H1 (cell line): ENCODE results near the gene B4GALT7. TPM values are rescaled to one million over a fixed set of nuclear protein-coding genes. Genes with fewer than 3 reads are reported as not detected.

ENCODE experiments used
- CTCF ChIA-PET: fragments of 300-600 bp; sonication (Branson Sonifier 250); formaldehyde crosslinking; loops from one replicate; lab custom pipeline; 2021; ENCODE audit not compliant: partially characterized antibody; lab: Charles Lee
- POLR2A ChIA-PET: fragments of 300-600 bp; sonication (Branson Sonifier 250); formaldehyde crosslinking; loops from one replicate; lab custom pipeline; 2021; ENCODE audit warnings: inconsistent platforms; ENCODE audit not compliant: partially characterized antibody; lab: Charles Lee
- DNase-seq, 2 experiments: peaks; one replicate each; pipeline versions ENCODE4 v3.0.0 to v3.0.0-alpha.2; 2010 to 2022; ENCODE audit warnings: low spot score in 2 of 2, low read depth in 1 of 2, mixed read lengths in 1 of 2
- FAIRE-seq: peaks from 2 replicates; lab custom pipeline; 2011; peaks lifted over from hg19 to GRCh38; lab: Jason Lieb, UNC
- H2AFZ ChIP-seq: 2 replicates; pipeline ENCODE4 v1.8.1; 2012; ENCODE audit warnings: low read length, inconsistent platforms
- H2AK5ac ChIP-seq: 2 replicates; pipeline ENCODE4 v1.6.1; 2013; ENCODE audit warnings: low read depth, low read length
- H2BK120ac ChIP-seq: replicated peaks from 2 replicates; pipeline ENCODE3; 2013; ENCODE audit warnings: low read depth, low read length, inconsistent platforms
- H2BK12ac ChIP-seq: 2 replicates; pipeline ENCODE4 v1.6.1; 2013; ENCODE audit warnings: low read depth, low read length
- H2BK15ac ChIP-seq: 2 replicates; pipeline ENCODE4 v1.6.1; 2013; ENCODE audit warnings: low read length
- H2BK20ac ChIP-seq: 2 replicates; pipeline ENCODE4 v1.6.1; 2013; ENCODE audit warnings: low read length
- H2BK5ac ChIP-seq: 2 replicates; pipeline ENCODE4 v1.6.1; 2013; ENCODE audit warnings: low read depth, low read length
- H3K14ac ChIP-seq: 2 replicates; pipeline ENCODE4 v1.6.1; 2013; ENCODE audit warnings: inconsistent platforms; ENCODE audit not compliant: insufficient read length
- H3K18ac ChIP-seq: 2 replicates; pipeline ENCODE4 v1.6.1; 2013; ENCODE audit warnings: low read length; ENCODE audit errors: extremely low read depth
- H3K23ac ChIP-seq: 2 replicates; pipeline ENCODE4 v1.6.1; 2013; ENCODE audit warnings: inconsistent platforms; ENCODE audit not compliant: insufficient read length
- H3K23me2 ChIP-seq: 2 replicates; pipeline ENCODE4 v1.6.1; 2013; ENCODE audit warnings: low read depth, low read length
- H3K27ac ChIP-seq: 2 replicates; pipeline ENCODE4 v1.6.1; 2011; ENCODE audit warnings: low read depth, low read length, inconsistent platforms
- H3K27me3 ChIP-seq, 4 experiments: replicated peaks in 1 of 4; 1 replicate in 1 of 4; 2 replicates in 3 of 4; pipeline versions ENCODE4 v1.6.1 to v1.8.1; 2011 to 2013; ENCODE audit warnings: low read length in 3 of 4, mild to moderate bottlenecking in 3 of 4, inconsistent platforms in 2 of 4, mixed read lengths in 2 of 4, moderate library complexity in 1 of 4; ENCODE audit not compliant: control insufficient read depth in 3 of 4, insufficient read depth in 3 of 4; ENCODE audit errors: extremely low read depth in 1 of 4
- H3K36me3 ChIP-seq, 4 experiments: 2 replicates each; pipeline versions ENCODE4 v1.6.1 to v1.8.1; 2011 to 2013; ENCODE audit warnings: mild to moderate bottlenecking in 4 of 4, low read length in 3 of 4, moderate library complexity in 2 of 4, control low read depth in 1 of 4, inconsistent platforms in 1 of 4; ENCODE audit not compliant: insufficient read depth in 4 of 4, control insufficient read depth in 2 of 4
- H3K4ac ChIP-seq: replicated peaks from 2 replicates; pipeline ENCODE3; 2013; ENCODE audit warnings: low read length, low read depth, mixed read lengths, inconsistent platforms; ENCODE audit not compliant: insufficient read length
- H3K4me1 ChIP-seq, 4 experiments: replicated peaks in 1 of 4; 1 replicate in 1 of 4; 2 replicates in 3 of 4; pipeline versions ENCODE4 v1.6.1 to v1.8.1; 2011 to 2013; ENCODE audit warnings: low read length in 3 of 4, inconsistent platforms in 2 of 4, mixed read lengths in 1 of 4; ENCODE audit not compliant: insufficient read depth in 4 of 4, control insufficient read depth in 3 of 4
- H3K4me2 ChIP-seq, 2 experiments: 2 replicates each; pipeline versions ENCODE4 v1.6.1 to v1.8.1; 2011 to 2013; ENCODE audit warnings: low read depth in 2 of 2, low read length in 2 of 2, control low read depth in 1 of 2, inconsistent platforms in 1 of 2, mild to moderate bottlenecking in 1 of 2; ENCODE audit not compliant: insufficient read depth in 1 of 2
- H3K4me3 ChIP-seq, 4 experiments: fragments of 200-600, 300-600 bp in 1 of 4; sonication (generic), shearing (Covaris generic), sonication (Bioruptor Twin) in 1 of 4; 2 replicates each; pipeline versions ENCODE4 v1.5.1 to v1.8.1; 2011 to 2016; ENCODE audit warnings: low read length in 4 of 4, low read depth in 3 of 4, control low read depth in 2 of 4, inconsistent platforms in 2 of 4, mild to moderate bottlenecking in 2 of 4, mixed read lengths in 1 of 4, moderate library complexity in 1 of 4; ENCODE audit not compliant: insufficient read depth in 2 of 4; ENCODE audit errors: extremely low read depth in 1 of 4
- H3K56ac ChIP-seq: replicated peaks from 2 replicates; pipeline ENCODE3; 2013; ENCODE audit warnings: low read depth, mild to moderate bottlenecking, mixed read lengths, low read length, inconsistent platforms; ENCODE audit not compliant: insufficient read length
- H3K79me1 ChIP-seq: 2 replicates; pipeline ENCODE4 v1.6.1; 2013; ENCODE audit warnings: low read depth, low read length, control low read depth
- H3K79me2 ChIP-seq, 2 experiments: 2 replicates each; pipeline versions ENCODE4 v1.6.1 to v1.8.1; 2012 to 2013; ENCODE audit warnings: low read length in 2 of 2, mild to moderate bottlenecking in 2 of 2, inconsistent platforms in 1 of 2; ENCODE audit not compliant: insufficient read depth in 2 of 2, control insufficient read depth in 1 of 2
- H3K9ac ChIP-seq, 4 experiments: replicated peaks in 1 of 4; 1 replicate in 1 of 4; 2 replicates in 3 of 4; pipeline versions ENCODE4 v1.6.1 to v1.8.1; 2011 to 2013; ENCODE audit warnings: low read depth in 3 of 4, low read length in 3 of 4, control low read depth in 2 of 4, mild to moderate bottlenecking in 2 of 4, moderate library complexity in 2 of 4, inconsistent platforms in 1 of 4; ENCODE audit errors: extremely low read depth in 1 of 4
- H3K9me3 ChIP-seq, 2 experiments: 2 replicates each; pipeline versions ENCODE4 v1.6.1 to v1.8.1; 2012 to 2013; ENCODE audit warnings: mild to moderate bottlenecking in 2 of 2, moderate library complexity in 2 of 2, control low read depth in 1 of 2, inconsistent platforms in 1 of 2, low read depth in 1 of 2, low read length in 1 of 2, mixed read lengths in 1 of 2; ENCODE audit not compliant: insufficient read depth in 2 of 2
- H4K20me1 ChIP-seq, 2 experiments: replicated peaks in 1 of 2; 2 replicates each; pipeline versions ENCODE3 to v1.8.1; 2011 to 2013; ENCODE audit warnings: inconsistent platforms in 2 of 2, low read length in 2 of 2, mild to moderate bottlenecking in 1 of 2; ENCODE audit not compliant: insufficient read depth in 2 of 2, control insufficient read depth in 1 of 2
- H4K5ac ChIP-seq: 2 replicates; pipeline ENCODE4 v1.6.1; 2013; ENCODE audit warnings: low read length, low read depth, mixed read lengths, inconsistent platforms; ENCODE audit not compliant: insufficient read length
- H4K8ac ChIP-seq: 2 replicates; pipeline ENCODE4 v1.8.0; 2013; ENCODE audit warnings: mild to moderate bottlenecking, moderate library complexity, low read length, inconsistent platforms; ENCODE audit not compliant: insufficient read depth; ENCODE audit errors: extremely low read depth
- H4K91ac ChIP-seq: replicated peaks from 2 replicates; pipeline ENCODE3; 2013; ENCODE audit warnings: low read length, mixed read lengths, inconsistent platforms; ENCODE audit not compliant: insufficient read length
- BCL11A ChIP-seq, 2 experiments: IDR thresholded peaks; one replicate each; pipeline ENCODE4 v1.6.1; 2011; ENCODE audit warnings: low read depth in 2 of 2, low read length in 2 of 2, mild to moderate bottlenecking in 2 of 2
- HDAC2 ChIP-seq, 2 experiments: fragments of 300-600 bp in 1 of 2; sonication (generic) in 1 of 2; IDR thresholded peaks; 2 replicates each; pipeline ENCODE4 v1.6.1; 2011 to 2012; ENCODE audit warnings: low read depth in 2 of 2, low read length in 2 of 2, mild to moderate bottlenecking in 2 of 2, moderate library complexity in 2 of 2, borderline replicate concordance in 1 of 2, inconsistent platforms in 1 of 2
- KDM5A ChIP-seq: fragments of 200-600 bp; IDR thresholded peaks from 2 replicates; pipeline ENCODE4 v1.7.1; 2012; ENCODE audit warnings: mild to moderate bottlenecking, low read length, inconsistent platforms, mixed read lengths
- NRF1 ChIP-seq: IDR thresholded peaks from 2 replicates; pipeline ENCODE4 v1.6.1; 2011; ENCODE audit warnings: mild to moderate bottlenecking, low read depth, low read length, improper control_type of control experiment
- WGBS, 2 experiments: shearing (Covaris generic) in 1 of 2; methylation state at CpG; one replicate each; pipeline versions ENCODE4 v1.1.6 to v1.1.7; 2013 to 2015; ENCODE audit warnings: low lambda C conversion rate in 2 of 2, mixed read lengths in 2 of 2, inconsistent platforms in 1 of 2, low coverage in 1 of 2, missing lambda C conversion rate in 1 of 2; ENCODE audit not compliant: insufficient replicate concordance in 2 of 2, insufficient coverage in 1 of 2, insufficient read length in 1 of 2; ENCODE audit errors: extremely low coverage in 1 of 2, missing lambda C conversion rate in 1 of 2; 5-methylcytosine and 5-hydroxymethylcytosine counted together
- polyA plus RNA-seq, 7 experiments: library from polyadenylated mRNA; depleted of rRNA in 3 of 7; stranded (reverse) in 5 of 7; unstranded in 2 of 7; fragments of >200 nt in 5 of 7; fragments of 200-250 nt in 2 of 7; gene quantifications; 1 replicate in 5 of 7; 2 replicates in 1 of 7; 4 replicates in 1 of 7; pipeline versions ENCODE4 v1.2.1 to v1.2.3, GENCODE V29; 2011 to 2013; ENCODE audit warnings: missing spikeins in 2 of 7, mixed read lengths in 2 of 7
- total RNA-seq: library from RNA; stranded (reverse); fragmentation: NEBNext Ultra II Directional; extraction: Animal tissue kit (Norgen Biotek cat#: 25700); gene quantifications from 2 replicates; pipeline ENCODE4 v1.2.1, GENCODE V29; 2021
- TF ChIP-seq, protein P1 (sequence below), 3 experiments: IDR thresholded peaks; 1 replicate in 2 of 3; 2 replicates in 1 of 3; pipeline versions ENCODE4 v1.5.1 to v1.6.1; 2011; ENCODE audit warnings: low read length in 3 of 3, mild to moderate bottlenecking in 3 of 3, inconsistent platforms in 2 of 3, low read depth in 1 of 3, moderate library complexity in 1 of 3; ENCODE audit not compliant: insufficient read depth in 1 of 3; ENCODE audit errors: control extremely low read depth in 1 of 3

B4GALT7 gene
- total and polyA plus RNA-seq, 2 of the 8 experiments (the other 6 are each of a cell fraction or from before 2014, with no cell fraction given), result 18.7 to 31.9 TPM

DNA sequence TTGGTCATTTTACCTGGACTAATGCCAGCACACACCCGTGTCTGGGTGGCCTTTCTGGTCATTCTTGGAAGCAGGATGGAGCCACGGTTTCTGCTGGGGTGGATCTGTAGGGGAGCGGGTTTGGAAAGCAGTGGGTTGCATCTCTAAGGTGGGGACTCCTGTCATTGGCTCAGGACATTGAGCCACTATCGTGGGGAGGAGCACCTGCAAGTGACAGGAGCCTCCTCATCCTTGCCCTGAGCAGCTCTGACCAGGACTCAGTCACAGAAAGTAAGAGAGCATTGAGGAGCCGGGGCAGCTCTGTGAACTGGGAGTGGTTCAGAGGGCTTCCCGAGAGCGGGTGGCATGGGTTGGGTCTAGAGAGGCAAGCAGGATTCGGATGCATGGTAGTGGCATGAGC is 3.7 kb downstream of the B4GALT7 start:
- H2BK12ac ChIP-seq, result no peak overlapping the region
- peaks cover 0 to 4% of the 10 kb centered on the region in 2 experiments; a peak in 1 of 4 replicates for H3K79me2 ChIP-seq
- no peak overlapping the region for H2BK20ac ChIP-seq
- H3K4ac ChIP-seq, result no peak overlapping the region
- no peak overlapping the region for H4K91ac ChIP-seq
- H4K20me1 ChIP-seq, result peaks cover 0 to 2% of the 10 kb centered on the region in 2 experiments
- H2BK5ac ChIP-seq, result no peak overlapping the region
- peaks cover 0 to 20% (median 12%) of the 10 kb centered on the region in 4 experiments; a peak in 5 of 7 replicates for H3K4me1 ChIP-seq
- 88% methylated on average over 8 of the region's 8 CpGs; no CpG with 5 or more reads in 1 of the 2 experiments for WGBS, 2 experiments
- H3K4me3 ChIP-seq, result no peak overlapping the region
- H3K4me2 ChIP-seq, result no peak overlapping the region
- H3K18ac ChIP-seq, result no peak overlapping the region
- CTCF ChIA-PET, result interaction anchor here (0.9 to 1.4 kb wide), 4 partner anchors 25 to 103 kb away, joined by 3 to 4 read pairs (median 4); no protein-coding TSS in a partner anchor
- H2AK5ac ChIP-seq, result no peak overlapping the region
- H4K5ac ChIP-seq, result no peak overlapping the region
- no peak overlapping the region for H2BK120ac ChIP-seq
- H4K8ac ChIP-seq, result no peak overlapping the region
- peaks cover 0 to 2% (median 0%) of the 10 kb centered on the region in 4 experiments; a peak in 2 of 7 replicates for H3K27me3 ChIP-seq
- no peaks in the 10 kb centered on the region for H3K9me3 ChIP-seq
- H2AFZ ChIP-seq, result no peak overlapping the region
- no peak overlapping the region for H2BK15ac ChIP-seq
- POLR2A ChIA-PET, result interaction anchor here (1.1 to 8.8 kb wide), 3 partner anchors 7 to 101 kb away, joined by 3 to 72 read pairs (median 19); partner anchors contain the start of gene TMED9
- peaks cover 9% of the 10 kb centered on the region for H3K23me2 ChIP-seq
- no peak overlapping the region for H3K14ac ChIP-seq
- H3K56ac ChIP-seq, result no peak overlapping the region
- no peaks in the 10 kb centered on the region; the same call in none of the 2 replicates for H3K79me1 ChIP-seq
- H3K23ac ChIP-seq, result no peak overlapping the region
- no peak overlapping the region for H3K27ac ChIP-seq
- H3K9ac ChIP-seq, result no peak overlapping the region
- DNase-seq (no peak), FAIRE-seq (no peak)
- TF ChIP-seq, protein P1, sequence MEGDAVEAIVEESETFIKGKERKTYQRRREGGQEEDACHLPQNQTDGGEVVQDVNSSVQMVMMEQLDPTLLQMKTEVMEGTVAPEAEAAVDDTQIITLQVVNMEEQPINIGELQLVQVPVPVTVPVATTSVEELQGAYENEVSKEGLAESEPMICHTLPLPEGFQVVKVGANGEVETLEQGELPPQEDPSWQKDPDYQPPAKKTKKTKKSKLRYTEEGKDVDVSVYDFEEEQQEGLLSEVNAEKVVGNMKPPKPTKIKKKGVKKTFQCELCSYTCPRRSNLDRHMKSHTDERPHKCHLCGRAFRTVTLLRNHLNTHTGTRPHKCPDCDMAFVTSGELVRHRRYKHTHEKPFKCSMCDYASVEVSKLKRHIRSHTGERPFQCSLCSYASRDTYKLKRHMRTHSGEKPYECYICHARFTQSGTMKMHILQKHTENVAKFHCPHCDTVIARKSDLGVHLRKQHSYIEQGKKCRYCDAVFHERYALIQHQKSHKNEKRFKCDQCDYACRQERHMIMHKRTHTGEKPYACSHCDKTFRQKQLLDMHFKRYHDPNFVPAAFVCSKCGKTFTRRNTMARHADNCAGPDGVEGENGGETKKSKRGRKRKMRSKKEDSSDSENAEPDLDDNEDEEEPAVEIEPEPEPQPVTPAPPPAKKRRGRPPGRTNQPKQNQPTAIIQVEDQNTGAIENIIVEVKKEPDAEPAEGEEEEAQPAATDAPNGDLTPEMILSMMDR (IDR thresholded peaks at IDR 0.05; ENCODE audit: control extremely low read depth in 1 of 3, insufficient read depth in 1 of 3, low read depth in 1 of 3, low read length in 3 of 3), result no peak
- TF ChIP-seq BCL11A (IDR thresholded peaks at IDR 0.05; ENCODE audit: low read depth in 2 of 2, low read length in 2 of 2) (no peak), KDM5A (no peak), HDAC2 (IDR thresholded peaks at IDR 0.05; ENCODE audit: borderline replicate concordance in 1 of 2, low read depth in 2 of 2, low read length in 2 of 2) (no peak), NRF1 (no peak)
- H3K36me3 ChIP-seq, result no peaks in the 10 kb centered on the region
